Aorta (tissue), 5 donors: ENCODE measurements around the gene CFAP410. TPM values are rescaled to one million over a fixed set of nuclear protein-coding genes. Genes with fewer than 3 reads are reported as not detected.

Experiments
- ATAC-seq: fragments of 200-7000 bp; cut with Tn5 transposase; one replicate; pipeline ENCODE4 v1.9.1; 2022; ENCODE audit warnings: moderate library complexity; ENCODE audit not compliant: low FRiP score
- DNase-seq, 2 donors: peaks; one replicate each; pipeline ENCODE4 v3.0.0-alpha.2; 2020
- H3K27ac ChIP-seq, 2 donors: one replicate each; pipeline ENCODE4 v1.5.1; 2013; ENCODE audit warnings: low read length in 2 of 2, mild to moderate bottlenecking in 2 of 2, moderate library complexity in 2 of 2, control low read depth in 1 of 2, inconsistent platforms in 1 of 2, low read depth in 1 of 2
- H3K27me3 ChIP-seq, 2 donors: one replicate each; pipeline ENCODE4 v1.6.1; 2013; ENCODE audit warnings: control low read depth in 1 of 2, low read length in 1 of 2, mild to moderate bottlenecking in 1 of 2, moderate library complexity in 1 of 2; ENCODE audit not compliant: insufficient read depth in 2 of 2, control insufficient read depth in 1 of 2
- H3K36me3 ChIP-seq, 2 donors: one replicate each; pipeline ENCODE4 v1.6.1; 2013; ENCODE audit warnings: control low read depth in 1 of 2, low read length in 1 of 2, mild to moderate bottlenecking in 1 of 2; ENCODE audit not compliant: insufficient read depth in 2 of 2, control insufficient read depth in 1 of 2
- H3K4me1 ChIP-seq, 2 donors: one replicate each; pipeline ENCODE4 v1.6.1; 2013; ENCODE audit warnings: low read length in 2 of 2, control low read depth in 1 of 2, mild to moderate bottlenecking in 1 of 2, moderate library complexity in 1 of 2; ENCODE audit not compliant: insufficient read depth in 2 of 2, control insufficient read depth in 1 of 2
- H3K4me3 ChIP-seq, 2 donors: one replicate each; pipeline ENCODE4 v1.5.1; 2013; ENCODE audit warnings: low read length in 2 of 2, control low read depth in 1 of 2, mild to moderate bottlenecking in 1 of 2
- H3K9me3 ChIP-seq: one replicate; pipeline ENCODE4 v1.6.1; 2013; ENCODE audit warnings: mild to moderate bottlenecking, low read length; ENCODE audit not compliant: control insufficient read depth
- WGBS, 2 donors: extraction: QIAGEN DNeasy Blood & Tissue Kit; methylation state at CpG; one replicate each; pipeline ENCODE4 v1.1.7; 2013; 5-methylcytosine and 5-hydroxymethylcytosine counted together
- intact Hi-C, 2 donors: fragments of 100-400 bp; cut with DNase I; formaldehyde crosslinking; loops; one replicate each; pipeline versions ENCODE4 v1.14.2 to v1.15.0; 2022
- polyA plus RNA-seq, 2 donors: library from polyadenylated mRNA; stranded (reverse); fragments of 200-250 nt; gene quantifications; one replicate each; pipeline ENCODE4 v1.2.3, GENCODE V29; 2013
- total RNA-seq, 2 donors: library from RNA; stranded (reverse); fragmentation: NEBNext Ultra II Directional; extraction: Animal tissue kit (Norgen Biotek cat#: 25700); gene quantifications; one replicate each; pipeline ENCODE4 v1.2.1, GENCODE V29; 2021
- donor health status: healthy with polysubstance abuse.
- donor health status: Bipolar disorder and iron deficiency.
- donor health status: DM: no; HTN: no; CAD: no.
- donor health status: DM: no; HTN: no; CAD: no.
- donor health status: DM: yes; HTN: yes; CAD: no.

The CFAP410 gene
- total and polyA plus RNA-seq, 4 donors, result 19.4 to 121 (median 23.5) TPM

- 86 to 89% methylated on average over 43 to 44 of the region's 44 CpGs for WGBS, 2 donors
- Histone ChIP-seq H3K27me3 (no peaks in the 10 kb centered on the region), H3K36me3 (no peaks in the 10 kb centered on the region), H3K4me1 (no peaks in the 10 kb centered on the region), H3K4me3 (no peak overlapping the region), H3K9me3 (no peaks in the 10 kb centered on the region), H3K27ac (no peak overlapping the region)
- ATAC-seq, result no peak
- intact Hi-C loops, result no loop called here
- no peak for DNase-seq
These were observed 13.6 kb downstream of the CFAP410 start for GRCh38 chr21:44325386-44326271.

DNA sequence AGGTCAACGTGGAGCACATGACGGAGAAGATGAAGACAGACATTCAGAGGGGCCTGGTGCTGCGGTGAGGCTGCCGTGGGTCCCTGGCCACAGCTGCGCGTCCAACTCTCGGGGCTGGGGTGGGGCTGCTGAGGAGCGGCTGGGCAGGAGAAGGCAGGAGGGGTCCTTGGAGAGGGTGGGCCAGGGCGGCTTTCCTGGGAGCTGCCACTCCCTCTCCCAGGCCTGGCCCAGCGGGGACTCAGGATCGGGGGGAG lies 14.4 kb downstream of the CFAP410 start:
- no peaks in the 10 kb centered on the region for H3K36me3 ChIP-seq
- no peaks in the 10 kb centered on the region for H3K4me1 ChIP-seq
- H3K27ac ChIP-seq, result no peak overlapping the region
- intact Hi-C loops, result no loop called here
- H3K27me3 ChIP-seq, result no peaks in the 10 kb centered on the region
- ATAC-seq (no peak), DNase-seq (no peak)
- WGBS, 2 donors, result 93 to 94% methylated on average over 11 of the region's 11 CpGs
- no peak overlapping the region for H3K4me3 ChIP-seq
- no peaks in the 10 kb centered on the region for H3K9me3 ChIP-seq

DNA sequence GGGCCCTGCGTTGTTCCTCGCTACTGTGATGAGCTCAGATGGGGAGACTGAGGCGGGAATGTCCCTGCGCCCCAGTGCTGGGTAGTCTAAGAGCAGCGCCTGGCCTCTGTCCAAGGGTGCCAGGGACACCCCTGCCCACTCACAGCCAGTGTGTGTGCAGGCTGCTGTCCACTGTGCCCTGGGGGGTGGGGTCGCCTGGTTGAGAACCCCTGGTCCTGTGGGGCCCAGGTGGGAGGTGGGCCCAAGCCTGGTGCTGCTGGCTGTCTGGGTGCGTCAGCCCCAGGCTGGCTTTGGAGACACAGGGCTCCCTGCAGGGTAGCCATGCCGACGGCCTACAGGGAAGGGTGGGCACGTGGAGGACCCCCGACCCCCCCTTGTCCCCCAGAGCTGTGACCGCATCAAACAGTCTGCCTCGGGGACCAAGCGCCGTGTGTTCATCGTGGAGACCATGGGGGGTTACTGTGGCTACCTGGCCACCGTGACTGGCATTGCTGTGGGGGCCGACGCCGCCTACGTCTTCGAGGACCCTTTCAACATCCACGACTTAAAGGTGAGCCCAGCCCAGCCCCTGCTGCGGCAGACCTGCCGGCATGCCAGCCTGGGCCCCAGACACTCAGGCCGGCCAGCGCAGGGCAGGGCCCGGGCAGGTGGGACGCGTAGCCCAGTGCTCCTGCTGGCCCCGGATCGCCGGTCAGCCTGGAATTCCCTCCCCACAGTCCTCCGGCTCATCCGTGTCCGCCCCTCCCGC lies 14.9 kb downstream of the CFAP410 start:
- no peaks in the 10 kb centered on the region for H3K9me3 ChIP-seq
- ATAC-seq, result no peak
- no peak for DNase-seq
- H3K4me1 ChIP-seq, result no peaks in the 10 kb centered on the region
- 94 to 95% methylated on average over 36 to 37 of the region's 37 CpGs for WGBS, 2 donors
- intact Hi-C loops, result no loop called here
- H3K36me3 ChIP-seq, result no peaks in the 10 kb centered on the region
- H3K27me3 ChIP-seq, result no peaks in the 10 kb centered on the region
- H3K27ac ChIP-seq, result no peak overlapping the region
- H3K4me3 ChIP-seq, result no peak overlapping the region

GRCh38 chr21:44323591-44323990 lies 15.6 kb downstream of the CFAP410 start:
- 81 to 87% methylated on average over 20 of the region's 20 CpGs for WGBS, 2 donors
- intact Hi-C loops, result no loop called here
- no peaks in the 10 kb centered on the region for H3K36me3 ChIP-seq

DNA sequence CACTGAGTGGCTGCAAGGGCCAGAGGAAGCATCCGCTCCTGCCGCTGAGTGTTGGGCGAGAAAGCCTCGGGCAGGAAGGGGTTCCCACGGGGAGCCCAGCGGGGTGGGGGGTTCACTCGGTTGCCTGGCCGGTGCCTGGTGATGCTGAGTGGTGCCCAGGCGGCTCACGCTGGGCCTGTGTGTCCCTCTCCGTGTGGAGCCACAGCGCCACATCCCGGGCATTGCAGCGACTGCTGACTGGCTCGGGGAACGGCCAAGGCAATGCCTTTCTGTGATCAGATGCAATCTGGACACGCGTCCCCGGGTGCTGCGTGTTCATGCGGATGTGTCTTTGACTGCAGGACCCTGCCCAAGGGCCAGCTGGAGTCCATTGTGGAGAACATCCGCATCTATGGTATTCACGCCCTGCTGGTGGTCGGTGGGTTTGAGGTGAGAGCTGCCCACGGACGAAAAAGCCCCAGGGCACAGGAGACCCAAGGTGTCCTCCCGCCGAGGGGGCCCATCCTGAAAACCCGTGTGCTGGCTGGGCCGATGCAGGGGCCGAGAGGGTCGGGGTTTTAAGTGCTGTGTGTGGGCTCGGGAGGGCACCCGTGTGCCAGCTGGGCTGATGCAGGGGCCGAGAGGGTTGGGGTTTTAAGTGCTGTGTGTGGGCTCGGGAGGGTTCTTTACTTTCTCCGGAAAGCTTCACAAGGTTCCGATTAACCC lies 16.4 kb downstream of the CFAP410 start:
- Histone ChIP-seq H3K27ac (no peak overlapping the region), H3K36me3 (no peaks in the 10 kb centered on the region), H3K27me3 (no peaks in the 10 kb centered on the region), H3K4me1 (no peaks in the 10 kb centered on the region), H3K9me3 (no peaks in the 10 kb centered on the region), H3K4me3 (no peak overlapping the region)
- ATAC-seq (no peak), DNase-seq (no peak)
- WGBS, 2 donors, result 92% methylated on average over 38 of the region's 38 CpGs
- intact Hi-C loops, result no loop called here

More at GRCh38 chr21:44323591-44323990, 15.6 kb downstream of the CFAP410 start:
- no peaks in the 10 kb centered on the region for H3K27me3 ChIP-seq
- no peak overlapping the region for H3K27ac ChIP-seq
- H3K9me3 ChIP-seq, result no peaks in the 10 kb centered on the region
- no peaks in the 10 kb centered on the region for H3K4me1 ChIP-seq
- no peak overlapping the region for H3K4me3 ChIP-seq
- no peak for DNase-seq
- ATAC-seq, result no peak

DNA sequence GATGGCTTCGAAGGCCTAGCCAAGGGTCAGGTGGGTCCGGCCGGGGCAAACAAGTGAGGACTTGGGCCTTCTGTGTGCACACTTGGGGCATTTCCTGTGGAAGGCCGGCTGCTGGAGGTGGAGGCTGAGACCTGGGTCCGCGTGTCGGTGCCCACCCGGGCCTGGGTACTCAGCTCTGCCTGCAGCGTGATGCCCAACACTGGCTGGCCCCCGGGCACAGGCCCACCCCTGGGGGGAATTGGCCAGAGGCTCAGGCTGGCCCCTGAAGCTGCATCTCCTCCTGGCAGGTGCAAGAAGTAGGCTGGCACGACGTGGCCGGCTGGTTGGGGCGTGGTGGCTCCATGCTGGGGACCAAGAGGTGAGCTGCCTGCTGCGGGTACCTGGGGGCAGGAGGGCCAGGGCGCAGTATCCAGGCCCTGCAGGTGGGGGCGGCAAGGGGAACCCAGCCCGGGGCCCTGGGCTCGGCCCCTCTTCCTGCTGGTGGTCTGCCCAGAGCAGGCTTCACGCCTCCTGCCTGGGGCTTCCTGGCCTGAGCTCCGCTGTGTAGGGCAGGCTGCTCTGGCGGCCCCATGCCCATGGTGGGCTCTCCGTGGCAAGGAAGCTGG lies 17.2 kb downstream of the CFAP410 start:
- intact Hi-C loops, result no loop called here
- no peak for DNase-seq
- 92 to 93% methylated on average over 21 to 23 of the region's 23 CpGs for WGBS, 2 donors

DNA sequence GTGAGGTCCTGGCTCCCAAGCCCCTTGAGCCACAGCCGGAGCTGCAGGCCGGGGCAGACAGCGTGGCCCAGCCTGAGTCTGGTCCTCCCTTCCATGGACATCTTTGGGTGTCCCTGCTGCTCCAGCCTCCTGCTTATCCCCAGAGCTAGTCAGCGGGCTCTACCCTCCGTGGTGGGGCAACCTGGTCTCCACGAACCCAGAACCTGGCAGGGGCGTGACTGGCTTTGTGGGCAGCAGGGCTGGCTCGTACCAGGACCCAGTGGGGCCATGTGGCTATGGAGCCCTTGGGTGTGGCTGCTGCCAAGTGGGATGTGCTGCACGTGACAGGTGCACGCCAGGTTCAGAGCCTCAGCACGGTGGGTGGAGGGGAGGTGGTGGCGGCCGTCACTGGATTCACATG lies 18.3 kb downstream of the CFAP410 start:
- intact Hi-C loops, result no loop called here
- no peaks in the 10 kb centered on the region for H3K36me3 ChIP-seq
- no peaks in the 10 kb centered on the region for H3K4me1 ChIP-seq
- DNase-seq, result no peak
- H3K27ac ChIP-seq, result no peak overlapping the region
- H3K27me3 ChIP-seq, result no peaks in the 10 kb centered on the region
- no peak overlapping the region for H3K4me3 ChIP-seq
- ATAC-seq, result no peak
- H3K9me3 ChIP-seq, result no peaks in the 10 kb centered on the region
- 93% methylated on average over 13 of the region's 13 CpGs for WGBS, 2 donors

More for the DNA sequence above, 17.2 kb downstream of the CFAP410 start:
- ATAC-seq, result no peak
- Histone ChIP-seq H3K4me3 (no peak overlapping the region), H3K27me3 (no peaks in the 10 kb centered on the region), H3K9me3 (no peaks in the 10 kb centered on the region), H3K36me3 (no peaks in the 10 kb centered on the region), H3K27ac (no peak overlapping the region), H3K4me1 (no peaks in the 10 kb centered on the region)

- no peaks in the 10 kb centered on the region for H3K9me3 ChIP-seq
- no peaks in the 10 kb centered on the region for H3K27me3 ChIP-seq
- no peaks in the 10 kb centered on the region for H3K4me1 ChIP-seq
- no peak for DNase-seq
- no peaks in the 10 kb centered on the region for H3K36me3 ChIP-seq
- H3K27ac ChIP-seq, result no peak overlapping the region
- intact Hi-C loops, result no loop called here
- no peak overlapping the region for H3K4me3 ChIP-seq
- WGBS, 2 donors, result 92% methylated on average over 35 of the region's 35 CpGs
- ATAC-seq, result no peak
These were observed 19.7 kb downstream of the CFAP410 start for GRCh38 chr21:44319407-44320065.
